ENCODE measurements around the gene POLD4.
"Not testable (repeated sequence)": the region's sequence is repeated elsewhere in the genome, so short reads cannot be mapped to it uniquely, and the experiment has no call there.

The POLD4 gene

GRCh38 chr11:67351275-67352005, 1.9 kb downstream of the POLD4 start:
- peak; percentile 34 for DNase-seq

- DNase-seq, result no peak
Measured at GRCh38 chr11:67349928-67350465, 3.3 kb downstream of the POLD4 start.

GRCh38 chr11:67349457-67349856, 3.9 kb downstream of the POLD4 start:
- DNase-seq, result no peak

- DNase-seq, result no peak
Measured at GRCh38 chr11:67349036-67349435, 4.3 kb downstream of the POLD4 start.

GRCh38 chr11:67347964-67348749, 5.2 kb downstream of the POLD4 start:
- DNase-seq, result no peak

- no peak for DNase-seq
Measured at GRCh38 chr11:67345920-67346819, 7.2 kb downstream of the POLD4 start.

GRCh38 chr11:67345247-67345919, 8.0 kb downstream of the POLD4 start:
- peak; percentile 33 for DNase-seq

GRCh38 chr11:67344264-67344663, 9.1 kb downstream of the POLD4 start:
- DNase-seq, result no peak

GRCh38 chr11:67337257-67337656, 16.1 kb downstream of the POLD4 start:
- DNase-seq, result no peak

GRCh38 chr11:67332081-67332691, 21.2 kb downstream of the POLD4 start:
- DNase-seq, result no peak

- no peak for DNase-seq
Measured at GRCh38 chr11:67323526-67323925, 29.8 kb downstream of the POLD4 start.

- no peak for DNase-seq
Measured at GRCh38 chr11:67322049-67322448, 31.3 kb downstream of the POLD4 start.

GRCh38 chr11:67321313-67321871, 32.0 kb downstream of the POLD4 start:
- no peak for DNase-seq

- no peak for DNase-seq
Measured at GRCh38 chr11:67320691-67321090, 32.7 kb downstream of the POLD4 start.

GRCh38 chr11:67320011-67320410, 33.3 kb downstream of the POLD4 start:
- DNase-seq, result no peak

- DNase-seq, result not testable (repeated sequence)
Measured at GRCh38 chr11:67318876-67319275, 34.5 kb downstream of the POLD4 start.

GRCh38 chr11:67317888-67318555, 35.3 kb downstream of the POLD4 start:
- DNase-seq, result no peak

- peak; percentile 95 for DNase-seq
Measured at GRCh38 chr11:67317205-67317887, 36.0 kb downstream of the POLD4 start.

- no peak for DNase-seq
Measured at GRCh38 chr11:67316882-67317204, 36.5 kb downstream of the POLD4 start.

GRCh38 chr11:67315325-67315909, 37.9 kb downstream of the POLD4 start:
- no peak for DNase-seq

All from NCI-H526 treated with DMSO at 0.1 percent for 48 hours (cell line).